ENCODE results near the gene SQSTM1.
"Not testable (repeated sequence)": the region's sequence is repeated elsewhere in the genome, so short reads cannot be mapped to it uniquely, and the experiment has no call there.

SQSTM1 gene

DNA sequence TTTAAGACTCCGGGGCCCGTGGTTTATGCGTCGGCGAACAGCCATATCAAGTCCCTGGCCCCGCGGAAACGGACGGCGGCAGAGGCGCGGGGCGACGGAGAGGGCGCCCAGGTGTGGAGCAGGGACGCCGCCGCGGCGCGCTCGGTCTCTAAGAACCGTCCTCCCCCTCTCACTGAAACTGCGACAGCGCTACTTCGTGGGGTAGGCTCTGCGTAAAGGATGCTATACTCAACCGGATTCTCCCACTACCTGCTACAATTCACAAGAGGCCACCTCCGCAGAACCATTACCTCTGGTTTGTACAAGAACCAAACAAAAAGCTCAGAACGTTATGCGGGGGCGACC is 37.5 kb downstream of the SQSTM1 start:
- DNase-seq (ENCODE audit: low read depth, low spot score): no peak

DNA sequence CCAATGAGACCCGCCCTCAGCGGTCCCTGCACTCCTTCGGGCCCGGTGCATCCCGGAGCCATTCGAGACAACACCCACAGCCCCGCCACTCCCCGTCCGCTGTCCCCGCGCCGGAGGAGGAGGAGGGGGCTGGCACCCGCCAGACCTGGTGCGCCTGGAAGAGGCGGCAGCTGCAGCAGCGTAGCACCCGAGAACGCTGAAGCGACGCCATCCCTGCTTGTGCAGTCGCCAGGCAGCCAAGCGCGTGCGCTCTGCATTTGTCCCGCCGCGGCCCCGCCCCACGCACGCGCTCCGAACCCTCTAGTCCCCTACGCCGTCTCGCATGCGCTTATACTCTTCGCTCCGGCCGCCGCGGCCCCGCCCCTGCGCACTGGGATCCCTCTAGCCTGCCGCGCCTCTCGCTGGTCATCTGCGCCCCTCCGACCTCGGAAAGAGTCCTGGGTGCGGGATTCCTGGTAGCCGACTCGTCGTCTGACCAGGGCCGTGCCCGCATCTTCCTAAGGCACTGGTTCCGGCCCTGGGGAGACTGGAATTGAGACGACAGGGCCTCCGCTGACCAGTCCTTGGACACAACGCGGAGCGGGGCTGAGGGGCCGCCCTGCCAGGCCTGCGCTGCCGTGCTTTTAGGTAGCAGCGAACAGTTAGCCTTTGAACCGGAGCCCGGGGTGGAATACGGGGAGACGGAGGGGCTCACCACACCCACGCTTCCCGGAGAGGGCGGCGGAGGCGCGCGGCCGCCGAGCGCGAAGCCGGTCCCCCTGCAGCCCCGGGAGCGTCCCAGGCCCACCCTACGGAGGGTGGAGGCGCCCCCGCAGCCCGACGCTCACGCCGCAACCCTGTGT is 38.1 kb downstream of the SQSTM1 start, which contains the start of gene MRNIP:
TSS of gene MRNIP (minus strand) at position 232 of the 842 bp plus-strand sequence. CDS start at position 211, 21 bp downstream.
- peak; percentile 75 for DNase-seq (ENCODE audit: low read depth, low spot score)

DNA sequence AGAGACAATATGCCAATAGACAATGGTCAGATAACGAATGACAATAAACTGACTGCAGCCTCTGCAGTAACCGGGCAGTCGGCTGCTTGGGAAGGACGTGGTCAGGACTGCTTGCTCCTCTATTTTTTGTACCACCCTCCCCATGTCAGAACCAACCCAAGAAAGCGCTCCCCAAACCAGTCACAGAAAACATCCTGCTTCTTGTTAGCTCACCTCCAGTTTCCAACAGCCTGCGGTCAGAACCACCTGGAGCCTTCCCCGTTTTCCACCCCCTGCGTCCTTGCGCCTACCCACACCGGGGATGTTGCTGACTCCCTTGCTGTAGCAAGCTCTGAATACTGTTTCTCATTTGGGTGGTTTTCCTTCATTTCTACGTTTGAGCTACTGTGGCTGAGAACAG is 39.6 kb downstream of the SQSTM1 start:
- no peak for DNase-seq (ENCODE audit: low read depth, low spot score)

DNA sequence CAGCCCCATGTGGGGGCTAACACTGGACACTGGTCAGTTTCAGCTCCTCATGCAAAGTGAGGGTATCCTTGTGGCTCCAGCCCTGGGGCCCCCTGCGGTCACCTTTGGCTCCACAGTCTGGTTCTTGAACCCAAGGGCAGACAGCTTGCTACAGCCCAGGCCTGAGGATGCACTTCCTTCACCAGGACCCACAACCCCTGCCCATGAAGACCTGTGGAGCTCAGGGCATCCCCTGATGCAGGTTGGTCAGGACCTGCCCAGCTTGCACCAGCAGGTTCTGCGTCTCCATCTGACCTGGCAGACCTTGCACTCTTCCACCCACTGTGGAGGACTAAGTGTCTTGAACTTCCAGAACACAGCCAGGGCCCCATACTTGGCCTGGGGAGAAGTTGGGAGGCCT is 41.6 kb downstream of the SQSTM1 start:
- DNase-seq (ENCODE audit: low read depth, low spot score): no peak

DNA sequence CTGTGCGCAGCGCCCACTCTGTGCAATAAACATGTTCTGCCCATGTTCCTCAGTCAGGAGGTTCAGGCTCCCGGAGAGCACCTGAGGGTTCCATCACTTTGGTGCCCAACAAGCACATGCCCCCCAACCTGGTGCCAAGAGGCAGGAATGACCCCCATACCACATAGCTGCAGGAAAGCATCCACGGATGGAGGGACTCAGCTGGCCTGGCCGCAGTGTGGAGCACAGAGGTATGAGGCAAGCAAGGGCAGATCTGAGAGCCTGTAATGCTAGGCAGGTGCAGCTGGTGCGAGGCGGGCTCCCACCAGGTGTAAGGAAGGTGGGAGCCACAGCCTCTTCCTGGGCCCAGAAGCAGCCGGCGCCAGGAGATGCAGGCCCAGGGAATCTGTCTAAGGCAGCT is 42.2 kb downstream of the SQSTM1 start:
- DNase-seq (ENCODE audit: low read depth, low spot score): no peak

DNA sequence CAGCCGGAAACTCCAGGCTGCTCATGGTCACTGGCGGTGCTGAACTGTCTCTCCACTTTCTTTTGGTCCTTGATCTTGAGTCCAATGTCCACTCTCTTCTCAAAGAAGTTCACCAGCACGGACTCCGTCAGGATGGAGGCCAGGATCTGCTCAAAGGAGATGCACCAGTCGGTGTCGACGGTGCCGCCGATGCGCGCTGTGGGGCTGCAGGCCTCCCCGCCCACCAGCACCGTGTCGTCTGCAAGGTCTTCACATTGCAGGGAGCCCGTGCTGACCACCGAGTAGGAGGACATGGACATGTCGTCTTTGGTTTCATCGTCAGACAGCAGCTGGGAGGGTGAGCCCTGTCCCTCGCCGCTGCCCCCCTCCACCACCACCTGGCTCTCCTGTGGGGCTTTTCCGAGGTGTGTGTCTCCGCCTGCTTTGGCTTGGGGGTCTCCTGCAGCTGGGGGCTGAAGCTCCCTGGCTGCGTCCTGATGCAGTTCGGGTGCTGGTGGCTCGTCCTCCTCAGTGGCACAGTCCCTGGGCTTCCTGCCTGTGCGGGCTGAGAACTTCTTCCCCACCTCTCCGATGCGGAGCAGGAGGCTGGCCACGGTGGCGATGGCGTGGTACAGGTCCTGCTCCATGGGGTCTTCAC is 42.9 kb downstream of the SQSTM1 start:
- DNase-seq (ENCODE audit: low read depth, low spot score): no peak

DNA sequence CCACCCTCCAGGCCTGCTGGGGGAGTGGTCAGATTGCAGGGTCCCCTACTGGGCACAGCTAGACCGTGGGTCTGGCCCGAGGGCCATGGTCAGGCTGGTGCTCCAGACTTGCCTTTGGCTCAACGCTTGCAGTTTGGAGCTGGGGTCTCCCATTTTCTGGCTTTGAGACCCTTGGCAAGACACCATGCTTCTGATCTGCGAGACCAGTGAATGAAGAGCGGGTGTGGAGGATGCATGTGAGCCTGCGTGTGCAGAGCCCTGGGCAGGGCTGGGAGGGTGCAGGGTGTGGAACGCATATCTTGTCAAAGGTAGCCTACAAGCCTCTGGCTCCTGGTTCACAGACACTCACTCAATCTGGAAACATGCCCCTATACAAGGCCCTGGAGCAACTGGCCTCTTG is 44.0 kb downstream of the SQSTM1 start:
- DNase-seq (ENCODE audit: low read depth, low spot score): no peak

DNA sequence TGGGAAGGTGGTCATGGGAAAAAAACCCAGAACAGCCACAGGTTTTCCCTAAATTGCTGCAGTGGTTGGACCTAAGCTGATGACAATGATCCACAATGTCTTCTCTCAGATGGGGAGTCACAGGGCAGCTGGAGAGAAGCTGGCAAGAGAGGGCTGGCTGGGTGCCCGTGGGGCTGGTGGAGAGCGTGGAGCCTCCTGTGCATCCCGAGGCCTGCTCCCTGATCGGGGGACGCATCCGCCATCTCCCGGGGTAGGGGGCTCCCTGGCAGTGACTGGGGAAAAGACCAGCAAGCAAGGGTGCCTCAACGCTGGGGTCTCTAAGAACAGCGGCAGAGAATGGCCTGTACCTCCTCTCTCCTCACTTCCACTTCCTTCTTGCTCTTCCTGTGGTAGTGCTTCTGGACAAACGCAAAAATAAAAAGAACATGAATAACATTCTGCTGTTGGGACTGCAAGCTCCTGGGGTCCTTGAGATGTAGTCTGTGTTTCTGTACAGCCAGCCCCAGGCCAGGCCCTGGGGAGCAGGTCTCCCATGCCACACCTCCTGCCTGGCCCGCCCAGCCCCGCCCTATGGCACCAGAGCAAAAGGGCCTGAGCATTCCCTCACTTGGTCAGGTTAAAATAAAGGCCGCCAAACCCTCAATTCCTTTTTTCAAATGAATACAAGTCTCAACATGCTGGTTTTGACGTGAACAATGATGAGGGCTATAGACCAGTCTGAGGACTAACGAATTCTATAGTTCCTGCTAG is 45.0 kb downstream of the SQSTM1 start:
- no peak for DNase-seq (ENCODE audit: low read depth, low spot score)

DNA sequence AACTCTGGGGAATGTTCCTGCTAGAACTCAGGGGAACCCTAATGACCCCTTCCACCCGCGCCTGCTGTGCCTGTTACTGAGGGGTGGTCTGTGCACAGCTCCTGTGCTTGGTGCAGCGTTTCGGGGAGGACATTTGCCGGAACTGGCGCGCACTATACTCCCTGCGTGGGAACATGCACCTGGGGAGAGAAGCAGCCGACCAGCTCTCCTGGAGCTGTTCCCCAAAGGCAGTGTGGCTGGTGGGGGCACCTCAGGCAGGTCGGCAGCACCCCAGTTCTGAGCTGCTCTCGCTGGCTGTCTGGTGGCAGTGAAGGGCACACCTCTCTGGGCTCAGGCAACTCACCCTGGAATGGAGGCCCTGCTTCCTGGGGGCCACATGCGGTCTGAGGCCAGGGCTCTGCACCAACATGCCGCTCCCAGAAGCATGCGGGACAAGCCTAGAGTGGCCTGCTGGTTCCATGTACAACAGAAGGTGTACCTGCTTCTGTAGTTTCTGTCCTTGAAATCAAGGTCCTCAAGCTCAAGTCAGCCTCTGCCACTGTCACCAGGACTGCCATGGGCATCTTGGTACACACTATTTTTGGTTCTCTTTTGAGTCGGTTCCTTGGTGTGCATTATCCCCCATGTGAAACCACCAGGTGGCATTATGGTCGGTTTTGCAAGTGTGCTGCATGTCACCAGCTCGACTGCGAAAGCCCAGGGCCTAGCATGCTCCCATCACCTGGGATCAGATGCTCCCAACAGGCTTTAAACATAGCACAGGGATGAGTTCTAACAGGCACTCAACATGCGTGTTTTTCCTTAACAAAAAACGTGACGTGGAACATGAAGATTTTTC is 45.8 kb downstream of the SQSTM1 start:
- DNase-seq (ENCODE audit: low read depth, low spot score): no peak

DNA sequence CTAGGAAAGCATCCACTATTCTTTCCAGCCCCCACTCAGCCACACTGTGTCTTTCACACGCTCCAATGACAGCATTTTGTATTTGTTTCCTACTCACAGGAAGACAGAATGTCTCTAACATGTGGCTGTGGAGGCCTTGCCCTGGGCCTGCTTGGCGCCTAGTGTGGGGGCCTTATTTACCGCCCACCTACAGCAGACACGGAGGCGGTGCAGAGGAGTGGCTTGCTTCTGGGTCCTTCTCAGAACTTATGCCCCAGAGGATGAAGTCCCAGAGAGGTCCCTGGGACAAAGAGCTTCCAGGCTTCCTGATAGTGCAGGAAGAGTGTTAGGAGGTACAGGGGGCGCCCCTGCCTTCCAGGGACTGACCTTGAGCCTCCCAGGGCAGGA is 46.4 kb downstream of the SQSTM1 start:
- no peak for DNase-seq (ENCODE audit: low read depth, low spot score)

DNA sequence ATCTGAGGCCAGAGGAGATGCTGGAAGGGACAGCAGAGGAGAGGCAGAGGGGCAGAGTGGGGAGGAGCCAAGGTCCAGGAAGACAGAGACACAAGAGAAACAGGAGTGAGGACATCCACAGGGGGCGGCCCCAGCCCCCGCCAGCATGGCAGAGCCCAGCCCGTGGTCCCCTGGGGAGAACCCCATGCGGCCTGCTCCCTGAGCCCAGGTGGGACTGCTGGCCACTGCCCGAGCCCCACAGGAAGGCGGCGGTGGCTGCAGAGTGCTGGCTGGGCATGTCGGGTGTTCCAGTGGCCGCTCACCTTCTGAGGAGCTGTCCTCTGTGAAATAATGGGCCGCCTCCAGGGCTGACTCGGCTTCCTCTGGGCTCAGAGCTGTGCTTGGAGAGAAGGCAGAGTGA is 46.8 kb downstream of the SQSTM1 start:
- DNase-seq (ENCODE audit: low read depth, low spot score): no peak

DNA sequence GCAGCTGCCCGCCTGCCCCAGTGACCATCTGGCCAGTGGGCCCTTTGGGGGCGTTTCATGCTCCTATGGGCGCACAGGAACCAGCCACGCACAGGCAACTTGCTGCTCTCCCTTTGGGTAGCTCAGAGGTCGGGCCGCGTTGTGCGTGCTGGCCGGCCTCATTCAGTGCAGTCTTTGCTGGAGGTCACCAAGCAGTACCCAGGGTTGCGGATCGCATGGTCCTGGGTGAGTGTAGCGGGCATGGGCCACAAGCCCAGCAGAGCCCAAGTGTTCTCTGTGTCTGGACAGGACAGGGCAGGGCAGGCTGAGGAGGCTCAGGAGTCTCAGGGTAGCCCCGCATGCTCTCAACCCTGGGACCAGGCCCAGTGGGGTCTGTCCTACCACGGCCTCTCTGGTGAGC is 47.8 kb downstream of the SQSTM1 start:
- DNase-seq (ENCODE audit: low read depth, low spot score): no peak

DNA sequence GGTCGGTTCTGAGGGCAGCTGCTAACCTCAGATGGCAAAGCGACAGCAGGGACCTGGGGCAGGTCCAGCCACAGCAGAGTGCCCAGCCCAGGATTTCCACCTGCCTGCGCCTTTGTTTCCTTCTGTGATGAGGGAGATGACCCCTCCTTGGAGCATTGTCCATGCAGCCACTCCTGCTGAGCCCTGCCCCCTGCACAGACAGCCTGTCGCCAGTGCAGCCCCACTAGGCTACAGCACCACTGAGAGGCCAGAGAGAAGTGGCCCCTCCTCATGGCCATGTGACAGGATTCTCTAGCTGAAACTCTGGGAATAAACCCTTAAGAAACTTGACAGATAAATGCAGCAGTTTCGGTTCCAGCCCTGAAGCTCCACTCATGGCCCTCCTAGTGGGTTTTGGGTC is 48.4 kb downstream of the SQSTM1 start:
- DNase-seq (ENCODE audit: low read depth, low spot score): no peak

DNA sequence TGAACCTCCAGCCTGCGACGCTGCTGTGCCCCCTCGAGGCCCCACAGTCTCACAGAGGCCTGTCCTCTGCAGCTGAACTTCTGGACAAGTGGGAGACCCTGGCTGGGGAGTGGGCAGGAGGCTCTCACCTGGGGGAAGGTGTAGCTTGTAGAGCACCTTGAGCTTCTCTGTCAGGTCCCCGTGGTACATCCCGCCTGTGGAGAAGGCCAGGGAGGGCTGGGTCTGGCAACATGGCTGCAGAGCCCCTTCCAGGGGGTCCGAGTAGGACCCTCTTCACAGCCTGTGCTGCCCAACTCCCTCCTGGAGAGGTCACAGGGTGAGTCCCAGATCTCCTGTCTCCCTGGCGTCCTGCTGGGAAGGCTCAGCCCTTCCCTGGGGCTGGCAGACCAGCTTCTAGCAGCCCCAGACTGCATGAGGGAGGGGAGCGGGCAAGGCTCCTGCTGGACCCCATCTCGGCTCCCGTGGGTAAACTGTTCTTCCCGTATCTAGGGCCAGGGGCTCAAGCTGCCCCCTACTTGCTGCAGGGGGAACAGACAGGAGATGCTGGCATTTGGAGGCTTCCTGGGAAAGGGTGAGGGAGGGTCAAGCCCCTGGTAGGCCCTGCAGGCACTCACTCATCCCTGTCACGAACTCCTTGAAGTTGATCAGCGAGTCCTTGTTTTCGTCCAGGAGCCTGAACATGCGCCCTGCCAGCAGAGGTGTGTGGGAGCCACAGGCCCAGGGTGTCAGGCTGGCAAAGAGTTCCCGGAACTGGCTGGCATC is 49.1 kb downstream of the SQSTM1 start:
- DNase-seq (ENCODE audit: low read depth, low spot score): no peak

DNA sequence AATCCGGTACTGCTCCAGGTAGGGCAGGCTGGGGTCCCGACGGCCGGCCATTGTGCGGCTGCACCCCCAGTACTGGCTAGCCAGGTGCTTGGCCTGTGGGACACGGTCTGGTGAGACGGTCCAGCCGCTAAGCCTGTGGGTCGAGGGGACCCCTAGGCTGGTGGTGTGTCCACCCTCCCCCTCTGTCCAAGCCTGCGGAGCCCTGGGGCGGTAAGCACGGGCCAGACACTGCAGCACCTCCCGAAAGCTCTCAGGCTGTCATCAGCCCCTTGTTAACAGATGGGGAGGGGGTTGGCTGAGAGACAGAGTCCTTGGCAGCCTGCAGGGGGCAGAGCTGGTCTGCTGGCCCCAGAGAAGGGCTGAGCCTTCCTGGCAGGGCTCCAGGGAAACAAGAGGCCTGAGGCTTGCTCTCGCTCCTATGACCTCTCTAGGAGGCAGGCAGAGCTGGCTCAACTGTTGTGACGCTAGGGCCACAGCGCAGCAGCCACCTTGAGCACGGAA is 49.7 kb downstream of the SQSTM1 start:
- DNase-seq (ENCODE audit: low read depth, low spot score): no peak

DNA sequence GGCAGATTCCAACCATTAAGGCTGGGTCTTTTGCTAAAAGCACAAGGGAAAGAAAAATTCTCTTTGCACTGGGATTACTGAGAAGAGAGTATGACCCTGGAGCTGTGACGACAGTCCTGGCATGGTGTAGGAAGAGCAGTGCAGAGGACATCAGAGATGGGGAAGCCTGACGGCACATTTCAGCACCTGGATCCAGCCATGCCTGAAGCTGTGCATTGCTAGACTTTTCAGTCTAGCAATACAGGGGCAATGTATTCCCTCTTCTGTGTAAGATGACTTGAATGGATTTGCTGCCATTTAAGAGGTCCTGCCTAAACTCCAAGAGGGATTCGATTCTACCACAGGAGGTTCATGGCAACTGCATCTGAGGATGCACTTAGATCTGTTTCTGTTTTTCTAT is 50.2 kb downstream of the SQSTM1 start:
- no peak for DNase-seq (ENCODE audit: low read depth, low spot score)

DNA sequence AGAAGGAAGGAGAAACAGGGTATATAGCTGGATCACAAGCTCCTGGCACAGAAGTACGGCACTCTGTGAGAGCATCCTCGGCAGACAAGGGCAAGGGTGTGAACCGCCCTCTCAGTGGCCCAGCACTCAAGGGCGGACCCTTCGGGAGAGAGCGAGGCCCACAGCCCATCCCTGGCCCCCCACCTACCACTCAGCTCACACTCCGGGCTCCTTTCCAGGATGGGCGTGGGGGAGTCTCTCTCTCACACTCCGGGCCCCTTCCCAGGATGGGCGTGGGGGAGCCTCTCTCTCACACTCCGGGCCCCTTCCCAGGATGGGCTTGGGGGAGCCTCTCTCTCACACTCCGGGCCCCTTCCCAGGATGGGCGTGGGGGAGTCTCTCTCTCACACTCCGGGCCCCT is 50.8 kb downstream of the SQSTM1 start:
- DNase-seq (ENCODE audit: low read depth, low spot score): not testable (repeated sequence)

DNA sequence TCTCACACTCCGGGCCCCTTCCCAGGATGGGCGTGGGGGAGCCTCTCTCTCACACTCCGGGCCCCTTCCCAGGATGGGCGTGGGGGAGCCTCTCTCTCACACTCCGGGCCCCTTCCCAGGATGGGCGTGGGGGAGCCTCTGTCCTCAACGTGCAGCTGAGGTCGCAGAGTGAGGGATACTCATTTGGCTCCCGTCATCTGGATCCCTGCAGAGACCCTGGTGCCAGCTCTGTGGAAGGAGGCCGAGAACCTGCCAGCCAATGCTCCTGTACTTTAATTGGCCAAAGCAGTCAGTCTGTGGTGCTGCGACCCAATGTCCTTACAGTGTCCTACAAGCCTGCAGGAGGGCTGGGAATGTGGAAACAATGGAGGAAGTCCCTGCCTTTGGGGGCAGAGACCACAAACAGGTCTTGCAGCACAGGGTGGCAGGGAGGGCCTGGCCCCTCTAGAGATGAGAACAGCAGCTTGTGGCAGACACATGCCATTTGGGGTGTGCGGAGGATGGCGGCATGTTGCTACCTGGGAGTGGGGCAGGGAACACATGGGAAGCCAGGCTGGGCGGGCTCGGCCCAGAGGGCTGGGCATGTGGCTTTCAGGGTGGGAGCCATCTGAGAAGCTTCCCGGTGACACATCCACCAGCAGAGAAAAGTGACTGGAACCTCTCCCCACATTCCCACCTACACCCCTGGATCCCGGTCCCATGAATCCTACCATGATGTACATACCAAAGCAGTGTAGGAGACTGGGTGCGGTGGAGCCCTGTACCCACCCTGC is 51.5 kb downstream of the SQSTM1 start:
- no peak for DNase-seq (ENCODE audit: low read depth, low spot score)

DNA sequence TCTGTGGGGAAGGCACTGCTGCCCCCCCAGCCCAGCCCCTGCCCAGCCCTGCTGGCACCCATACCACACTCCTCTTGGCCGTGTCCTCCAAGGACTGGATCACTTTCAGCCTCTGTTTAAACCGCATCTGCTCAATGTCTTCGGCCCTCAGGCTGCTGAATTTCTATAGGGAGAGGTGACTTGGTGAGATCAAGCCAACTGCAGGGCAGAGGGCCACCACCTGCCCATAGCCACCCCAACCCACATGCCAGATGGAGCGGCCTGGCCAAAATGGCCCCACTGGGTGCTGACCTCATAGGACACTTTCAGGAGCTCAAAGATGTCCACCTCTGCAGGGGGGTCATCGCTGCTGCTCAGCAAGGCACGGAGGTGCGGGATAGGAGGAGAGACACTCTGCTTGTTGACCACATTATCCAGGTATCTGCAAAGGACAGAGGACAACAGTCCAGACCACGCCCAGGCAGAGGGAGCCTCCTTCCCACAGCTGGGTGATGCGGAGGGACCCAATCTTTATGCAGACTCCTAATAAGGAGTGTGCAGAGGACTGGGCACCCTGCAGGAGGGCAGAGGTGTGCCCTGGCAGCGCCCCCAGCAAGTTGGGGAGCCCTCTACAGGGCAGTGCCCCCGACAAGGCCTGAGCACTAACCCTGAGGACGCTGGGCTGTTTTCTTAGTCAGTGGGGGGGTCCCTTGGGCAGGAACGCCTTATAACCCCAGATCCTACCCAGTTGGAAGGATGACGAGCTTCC is 52.3 kb downstream of the SQSTM1 start:
- DNase-seq (ENCODE audit: low read depth, low spot score): no peak

Data from brain pericyte (primary cell).